HCT116 (cell line): Measurements from ENCODE around the gene TTLL3. TPM values are rescaled to one million over a fixed set of nuclear protein-coding genes. Genes with fewer than 3 reads are reported as not detected.
A peak's percentile ranks its signal among the peaks of the same experiment; 100 is the strongest.

ENCODE experiments used
- ATAC-seq: fragments of 200-7000 bp; cut with Tn5 transposase; 2 replicates; pipeline ENCODE4 v1.9.1; 2020; ENCODE audit warnings: mild to moderate bottlenecking, moderate library complexity
- BruUV-seq: library from RNA; stranded (reverse); fragments of 400-500 nt; replicated peaks from 2 replicates; lab custom pipeline; 2021; lab: Mats Ljungman, UMichigan
- CTCF ChIA-PET: fragments of 300-600 bp; sonication (Branson Sonifier 250); formaldehyde crosslinking; loops from one replicate; lab custom pipeline; 2021; ENCODE audit warnings: antibody characterized with exemption; lab: Charles Lee
- POLR2A ChIA-PET: fragments of 300-600, 350-600 bp; sonication (Branson Sonifier 250); formaldehyde crosslinking; loops from one replicate; lab custom pipeline; 2021; ENCODE audit warnings: antibody characterized with exemption; lab: Charles Lee
- RAD21 ChIA-PET, 2 experiments: fragments of 300-600 bp; sonication (Branson Sonifier 250); formaldehyde crosslinking; loops; one replicate each; lab custom pipeline; 2023; ENCODE audit warnings: low total read pairs in 2 of 2; ENCODE audit not compliant: uncharacterized antibody in 2 of 2, unreplicated experiment in 2 of 2, low non-redundant PET in 1 of 2; lab: Charles Lee
- DNase-seq: peaks from one replicate; pipeline ENCODE4 v3.0.0-alpha.2; 2010; ENCODE audit warnings: low read depth, low spot score
- H2AFZ ChIP-seq: fragments of 200-600 bp; shearing (Covaris generic), sonication (generic); 2 replicates; pipeline ENCODE4 v1.6.1; 2017; ENCODE audit warnings: low read depth, mixed run types, mixed read lengths, antibody characterized with exemption, low read length; ENCODE audit not compliant: poor library complexity, severe bottlenecking
- H3K27ac ChIP-seq: 2 replicates; pipeline ENCODE4 v1.5.1; 2012; ENCODE audit warnings: low read depth, low read length
- H3K27me3 ChIP-seq: fragments of 200-600 bp; sonication (generic); 2 replicates; pipeline ENCODE4 v1.6.1; 2016; ENCODE audit warnings: mixed run types, low read length, mixed read lengths; ENCODE audit not compliant: insufficient read depth
- H3K36me3 ChIP-seq, 2 experiments: fragments of 200-500 bp in 1 of 2; fragments of 200-600 bp in 1 of 2; sonication (Bioruptor generic) in 1 of 2; sonication (generic) in 1 of 2; 2 replicates each; pipeline versions ENCODE4 v1.5.1 to v1.6.1; 2014 to 2016; ENCODE audit warnings: low read length in 2 of 2, inconsistent platforms in 1 of 2, mixed read lengths in 1 of 2, mixed run types in 1 of 2; ENCODE audit not compliant: insufficient read depth in 2 of 2, control insufficient read depth in 1 of 2
- H3K4me1 ChIP-seq, 2 experiments: fragments of 200-600 bp in 1 of 2; sonication (generic) in 1 of 2; 2 replicates each; pipeline versions ENCODE4 v1.5.1 to v1.6.1; 2012 to 2017; ENCODE audit warnings: low read length in 2 of 2, inconsistent platforms in 1 of 2, mild to moderate bottlenecking in 1 of 2, mixed read lengths in 1 of 2, mixed run types in 1 of 2, moderate library complexity in 1 of 2; ENCODE audit not compliant: insufficient read depth in 2 of 2, control insufficient read depth in 1 of 2
- H3K4me2 ChIP-seq: fragments of 200-600 bp; sonication (generic); 2 replicates; pipeline ENCODE4 v1.6.1; 2017; ENCODE audit warnings: mixed run types, low read length, mixed read lengths
- H3K4me3 ChIP-seq, 2 experiments: fragments of 200-600 bp in 1 of 2; sonication (generic) in 1 of 2; replicated peaks in 1 of 2; 2 replicates each; pipeline ENCODE4 v1.5.1; 2011 to 2016; ENCODE audit warnings: low read length in 2 of 2, control low read depth in 1 of 2, low read depth in 1 of 2, mild to moderate bottlenecking in 1 of 2, mixed read lengths in 1 of 2, mixed run types in 1 of 2
- H3K79me2 ChIP-seq: fragments of 200-600 bp; sonication (generic); 2 replicates; pipeline ENCODE4 v1.6.1; 2017; ENCODE audit warnings: mild to moderate bottlenecking, mixed run types, low read length, moderate library complexity, mixed read lengths; ENCODE audit not compliant: insufficient read depth
- H3K9ac ChIP-seq: fragments of 200-600 bp; sonication (generic); 2 replicates; pipeline ENCODE4 v1.6.1; 2016; ENCODE audit warnings: low read length, mixed read lengths
- H3K9me2 ChIP-seq: fragments of 200-600 bp; sonication (generic), shearing (Covaris generic); 2 replicates; pipeline ENCODE4 v1.6.1; 2017; ENCODE audit warnings: mixed run types, mild to moderate bottlenecking, moderate library complexity; ENCODE audit not compliant: insufficient read depth
- H3K9me3 ChIP-seq, 2 experiments: fragments of 200-500 bp in 1 of 2; fragments of 200-600 bp in 1 of 2; sonication (Bioruptor generic) in 1 of 2; sonication (generic) in 1 of 2; 2 replicates each; pipeline ENCODE4 v1.6.1; 2014 to 2017; ENCODE audit warnings: low read length in 2 of 2, mixed read lengths in 2 of 2, inconsistent platforms in 1 of 2, low read depth in 1 of 2, mild to moderate bottlenecking in 1 of 2, mixed run types in 1 of 2, moderate library complexity in 1 of 2; ENCODE audit not compliant: control insufficient read depth in 1 of 2, insufficient read depth in 1 of 2
- H4K20me1 ChIP-seq: fragments of 200-600 bp; sonication (generic), shearing (Covaris generic); 2 replicates; pipeline ENCODE4 v1.6.1; 2017; ENCODE audit warnings: mixed run types, mild to moderate bottlenecking, moderate library complexity; ENCODE audit not compliant: insufficient read depth
- CEBPB ChIP-seq: IDR thresholded peaks from 2 replicates; pipeline ENCODE4 v1.6.1; 2012; ENCODE audit warnings: low read depth
- EGR1 ChIP-seq: IDR thresholded peaks from 2 replicates; pipeline ENCODE4 v1.6.1; 2012; ENCODE audit warnings: low read depth
- ELF1 ChIP-seq: IDR thresholded peaks from 2 replicates; pipeline ENCODE4 v1.6.1; 2012; ENCODE audit warnings: low read depth, borderline replicate concordance
- EZH2phosphoT487 ChIP-seq: fragments of 200-600 bp; IDR thresholded peaks from 2 replicates; pipeline ENCODE4 v1.6.1; 2018; ENCODE audit warnings: antibody characterized with exemption, borderline replicate concordance
- FOSL1 ChIP-seq: IDR thresholded peaks from 2 replicates; pipeline ENCODE4 v1.6.1; 2012; ENCODE audit warnings: low read depth
- JUND ChIP-seq: IDR thresholded peaks from 2 replicates; pipeline ENCODE4 v1.6.1; 2012
- POLR2A ChIP-seq: IDR thresholded peaks from 2 replicates; pipeline ENCODE4 v1.7.0; 2011; ENCODE audit warnings: borderline replicate concordance; ENCODE audit not compliant: insufficient read depth, insufficient read length; ENCODE audit errors: extremely low read depth
- POLR2AphosphoS5 ChIP-seq: IDR thresholded peaks from 2 replicates; pipeline ENCODE4 v1.6.1; 2011; ENCODE audit warnings: mild to moderate bottlenecking, low read depth, low read length, moderate library complexity
- SIN3A ChIP-seq: IDR thresholded peaks from 2 replicates; pipeline ENCODE4 v1.6.1; 2012; ENCODE audit warnings: low read depth
- SP1 ChIP-seq: IDR thresholded peaks from 2 replicates; pipeline ENCODE4 v1.6.1; 2012; ENCODE audit warnings: low read depth
- SRF ChIP-seq: IDR thresholded peaks from 2 replicates; pipeline ENCODE4 v1.6.1; 2012; ENCODE audit warnings: low read depth
- TCF7L2 ChIP-seq: IDR thresholded peaks from 2 replicates; pipeline ENCODE4 v1.7.0; 2011; ENCODE audit warnings: borderline replicate concordance, inconsistent platforms; ENCODE audit not compliant: insufficient read depth, insufficient read length; ENCODE audit errors: extremely low read depth
- ZFX ChIP-seq: fragments of 450-650 bp; IDR thresholded peaks from 2 replicates; pipeline ENCODE4 v1.6.1; 2017
- intact Hi-C: fragments of 100-400 bp; cut with micrococcal nuclease; formaldehyde crosslinking; loops from 2 replicates; pipeline ENCODE4 v1.10.0; 2022
- total RNA-seq: library from RNA; stranded (reverse); gene quantifications from one replicate; pipeline ENCODE4 v1.2.1, GENCODE V29; 2021; ENCODE audit not compliant: unreplicated experiment
- TF ChIP-seq, protein P1 (sequence below): IDR thresholded peaks from 2 replicates; pipeline ENCODE4 v1.6.1; 2012
- TF ChIP-seq, protein P2 (sequence below): IDR thresholded peaks from 2 replicates; pipeline ENCODE4 v1.6.1; 2012; ENCODE audit warnings: low read depth

Gene TTLL3
- total RNA-seq, 1 experiment from 2014 or later: 40.3 TPM

DNA sequence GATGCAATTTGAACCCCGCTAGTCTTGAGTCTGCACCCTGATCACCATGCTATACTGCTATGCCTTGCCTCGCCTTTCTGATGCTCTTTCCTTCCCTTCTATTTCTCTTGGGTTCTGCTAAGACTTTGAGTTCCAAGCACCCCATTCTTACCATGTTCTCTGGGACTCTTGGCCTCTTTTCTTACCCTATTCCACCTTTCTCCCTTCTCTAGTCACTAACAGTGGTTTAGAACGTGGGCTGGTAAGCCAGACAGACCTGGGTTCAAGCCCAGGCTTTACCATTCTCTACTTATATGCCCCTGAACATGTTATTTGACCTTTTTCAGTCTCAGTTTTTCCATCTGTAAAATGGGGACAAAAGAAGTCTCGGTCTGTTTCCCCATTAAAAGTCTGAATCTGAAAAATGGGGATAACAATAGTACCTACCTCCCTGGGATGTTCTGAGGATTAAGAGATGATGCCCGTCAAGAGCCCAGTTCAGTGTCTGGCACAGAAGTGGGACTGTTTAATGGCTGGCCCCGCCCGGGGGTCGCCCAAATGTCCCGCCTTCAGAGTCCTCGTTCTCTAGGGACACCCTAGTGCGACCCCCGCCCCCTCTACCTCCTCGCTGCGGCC is 18.2 kb upstream of the TTLL3 start:
- H3K4me1 ChIP-seq: peaks cover 0 to 18% of the 10 kb centered on the region in 2 experiments; a peak in 3 of 4 replicates
- H2AFZ ChIP-seq: no peak overlapping the region
- peak overlapping the region; percentile 97 for H3K9ac ChIP-seq
- ATAC-seq: no peak
- peak overlapping the region; percentile 93 for H3K4me2 ChIP-seq
- CTCF ChIA-PET: interaction anchor here (0.9 to 1.3 kb wide), 4 partner anchors 9 to 288 kb away, joined by 3 to 5 read pairs (median 4); no protein-coding TSS in a partner anchor
- TF ChIP-seq, protein P1, sequence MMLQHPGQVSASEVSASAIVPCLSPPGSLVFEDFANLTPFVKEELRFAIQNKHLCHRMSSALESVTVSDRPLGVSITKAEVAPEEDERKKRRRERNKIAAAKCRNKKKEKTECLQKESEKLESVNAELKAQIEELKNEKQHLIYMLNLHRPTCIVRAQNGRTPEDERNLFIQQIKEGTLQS: no peak
- TF ChIP-seq ZFX (peak; percentile 27; the same call in 1 of the 2 replicates), SIN3A (peak; percentile 58; the same call in 1 of the 2 replicates), EZH2phosphoT487 (no peak)
- TF ChIP-seq, all 23 proteins: peak for 2
- intact Hi-C loops: loop anchor here (2.0 kb wide), 1 partner anchor 61 kb away; the partner anchor contains the start of gene BRPF1
- RAD21 ChIA-PET: no interaction called here
- Histone ChIP-seq H3K4me3 (peak overlapping the region; percentile 81 to 87), H3K36me3 (peaks cover 10 to 19% of the 10 kb centered on the region in 2 experiments; a peak in 2 of 4 replicates), H3K27ac (peak overlapping the region; percentile 82), H3K79me2 (peaks cover 47% of the 10 kb centered on the region), H3K9me2 (no peaks in the 10 kb centered on the region), H3K27me3 (no peaks in the 10 kb centered on the region), H3K9me3 (no peaks in the 10 kb centered on the region), H4K20me1 (no peaks in the 10 kb centered on the region)
- POLR2A ChIA-PET: interaction anchor here (0.8 to 1.2 kb wide), 2 partner anchors 15 to 73 kb away, joined by 3 to 5 read pairs; no protein-coding TSS in a partner anchor
- BruUV-seq: TSS peak; percentile 73
- DNase-seq: no peak

DNA sequence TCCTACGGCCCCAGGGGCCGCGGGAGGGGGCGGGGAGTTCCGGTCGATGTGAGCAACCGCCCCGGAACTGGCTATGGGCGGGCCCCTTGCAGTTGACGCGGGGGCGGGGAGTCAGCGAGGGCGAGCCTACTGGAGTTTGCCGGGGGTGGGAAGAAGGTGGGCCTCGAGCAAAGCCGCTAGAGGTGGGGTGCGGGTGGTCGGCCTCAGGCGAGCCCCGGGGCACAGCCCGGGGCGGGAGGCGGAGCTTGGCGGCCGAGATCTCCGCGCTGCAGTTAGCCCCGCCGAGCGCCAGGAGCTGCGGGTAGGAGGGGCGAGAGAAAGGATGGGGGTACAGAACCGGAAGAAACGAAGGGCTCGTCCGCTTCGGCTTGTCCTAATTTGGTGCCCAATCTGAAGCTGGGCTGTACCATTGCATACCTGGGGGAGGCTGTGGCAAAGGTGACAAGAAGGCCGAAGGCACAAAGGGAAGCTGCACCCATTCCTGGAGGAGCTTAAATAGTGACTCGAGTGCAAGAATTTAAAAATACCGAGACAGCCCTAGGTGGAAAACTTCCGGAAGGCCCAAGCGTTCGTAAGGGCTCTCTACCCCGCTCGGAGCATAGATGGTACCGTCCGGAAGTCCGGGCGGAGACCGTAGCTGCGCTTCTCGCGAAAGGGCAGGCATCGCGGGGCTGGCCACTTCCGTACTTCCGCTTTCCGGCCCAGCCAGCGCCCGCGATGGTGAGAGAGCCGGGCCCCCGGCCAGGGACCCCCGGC is 17.5 kb upstream of the TTLL3 start, which contains the start of the genes ARPC4 and TADA3:
Gene ARPC4 (plus strand): TSS at position 678 of the 756 bp plus-strand sequence. CDS start 40 bp downstream, at position 718.
Gene TADA3 (minus strand): TSS at position 69 of the 756 bp plus-strand sequence. CDS start 1,007 bp downstream, outside the sequence.
- ChIA-PET CTCF (interaction anchor here (0.5 to 1.3 kb wide), 7 partner anchors 10 to 530 kb away, joined by 3 to 5 read pairs (median 4); no protein-coding TSS in a partner anchor), RAD21 (no interaction called here), POLR2A (interaction anchor here (0.6 to 1.2 kb wide), 5 partner anchors 16 to 1292 kb away, joined by 3 to 5 read pairs (median 4); partner anchors contain the start of gene CRELD1)
- DNase-seq (peak; percentile 94), ATAC-seq (peak; percentile 88)
- Histone ChIP-seq H3K4me3 (peak within 1 kb of the TSS; percentile 81 to 87), H3K9me2 (no peaks in the 10 kb centered on the region), H3K9ac (peak within 1 kb of the TSS; percentile 97), H3K79me2 (peaks cover 54% of the 10 kb centered on the region), H3K4me2 (peak within 1 kb of the TSS; percentile 93), H3K27ac (peak within 1 kb of the TSS; percentile 82), H4K20me1 (no peaks in the 10 kb centered on the region), H3K27me3 (no peaks in the 10 kb centered on the region), H2AFZ (no peak within 1 kb of the TSS), H3K4me1 (peaks cover 0 to 18% of the 10 kb centered on the region in 2 experiments; a peak in 3 of 4 replicates), H3K36me3 (peaks cover 13 to 23% of the 10 kb centered on the region in 2 experiments; a peak in 3 of 4 replicates), H3K9me3 (no peaks in the 10 kb centered on the region)
- no TSS peak for BruUV-seq
- intact Hi-C loops: loop anchor here (2.0 kb wide), 1 partner anchor 62 kb away; the partner anchor contains the start of gene BRPF1
- peak; percentile 44 for TF ChIP-seq TCF7L2
- TF ChIP-seq POLR2AphosphoS5: peak; percentile 89
- TF ChIP-seq ELF1: peak; percentile 93
- peak; percentile 73 for TF ChIP-seq JUND
- TF ChIP-seq EGR1: peak; percentile 96
- TF ChIP-seq, protein P2, sequence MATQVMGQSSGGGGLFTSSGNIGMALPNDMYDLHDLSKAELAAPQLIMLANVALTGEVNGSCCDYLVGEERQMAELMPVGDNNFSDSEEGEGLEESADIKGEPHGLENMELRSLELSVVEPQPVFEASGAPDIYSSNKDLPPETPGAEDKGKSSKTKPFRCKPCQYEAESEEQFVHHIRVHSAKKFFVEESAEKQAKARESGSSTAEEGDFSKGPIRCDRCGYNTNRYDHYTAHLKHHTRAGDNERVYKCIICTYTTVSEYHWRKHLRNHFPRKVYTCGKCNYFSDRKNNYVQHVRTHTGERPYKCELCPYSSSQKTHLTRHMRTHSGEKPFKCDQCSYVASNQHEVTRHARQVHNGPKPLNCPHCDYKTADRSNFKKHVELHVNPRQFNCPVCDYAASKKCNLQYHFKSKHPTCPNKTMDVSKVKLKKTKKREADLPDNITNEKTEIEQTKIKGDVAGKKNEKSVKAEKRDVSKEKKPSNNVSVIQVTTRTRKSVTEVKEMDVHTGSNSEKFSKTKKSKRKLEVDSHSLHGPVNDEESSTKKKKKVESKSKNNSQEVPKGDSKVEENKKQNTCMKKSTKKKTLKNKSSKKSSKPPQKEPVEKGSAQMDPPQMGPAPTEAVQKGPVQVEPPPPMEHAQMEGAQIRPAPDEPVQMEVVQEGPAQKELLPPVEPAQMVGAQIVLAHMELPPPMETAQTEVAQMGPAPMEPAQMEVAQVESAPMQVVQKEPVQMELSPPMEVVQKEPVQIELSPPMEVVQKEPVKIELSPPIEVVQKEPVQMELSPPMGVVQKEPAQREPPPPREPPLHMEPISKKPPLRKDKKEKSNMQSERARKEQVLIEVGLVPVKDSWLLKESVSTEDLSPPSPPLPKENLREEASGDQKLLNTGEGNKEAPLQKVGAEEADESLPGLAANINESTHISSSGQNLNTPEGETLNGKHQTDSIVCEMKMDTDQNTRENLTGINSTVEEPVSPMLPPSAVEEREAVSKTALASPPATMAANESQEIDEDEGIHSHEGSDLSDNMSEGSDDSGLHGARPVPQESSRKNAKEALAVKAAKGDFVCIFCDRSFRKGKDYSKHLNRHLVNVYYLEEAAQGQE: no peak
- TF ChIP-seq SRF: peak; percentile 99
- TF ChIP-seq SIN3A: peak; percentile 15; the same call in 1 of the 2 replicates
- TF ChIP-seq SP1: peak; percentile 70
- TF ChIP-seq CEBPB: no peak
- no peak for TF ChIP-seq FOSL1
- no peak for TF ChIP-seq POLR2A
